Liver (tissue), 9 donors: ENCODE measurements around the gene LAMTOR2. TPM values are rescaled to one million over a fixed set of nuclear protein-coding genes. Genes with fewer than 3 reads are reported as not detected.

Experiments
- DNase-seq: peaks from one replicate; pipeline ENCODE4 v3.0.0-alpha.2; 2017; ENCODE audit warnings: low spot score
- H3K27ac ChIP-seq, 2 donors: one replicate each; pipeline ENCODE4 v1.7.0; 2013; ENCODE audit warnings: inconsistent platforms in 2 of 2, low read length in 2 of 2, control low read depth in 1 of 2, low read depth in 1 of 2, mild to moderate bottlenecking in 1 of 2
- H3K27me3 ChIP-seq, 4 donors: one replicate each; pipeline versions ENCODE4 v1.6.1 to v1.7.0; 2013; ENCODE audit warnings: low read length in 3 of 4, inconsistent platforms in 1 of 4, mild to moderate bottlenecking in 1 of 4, moderate library complexity in 1 of 4; ENCODE audit not compliant: control insufficient read depth in 4 of 4, insufficient read depth in 4 of 4
- H3K36me3 ChIP-seq, 4 donors: one replicate each; pipeline versions ENCODE4 v1.6.1 to v1.7.0; 2013; ENCODE audit warnings: low read length in 3 of 4, mild to moderate bottlenecking in 3 of 4, low read depth in 1 of 4, moderate library complexity in 1 of 4; ENCODE audit not compliant: control insufficient read depth in 4 of 4, insufficient read depth in 3 of 4
- H3K4me1 ChIP-seq, 4 donors: one replicate each; pipeline versions ENCODE4 v1.6.1 to v1.7.0; 2013; ENCODE audit warnings: low read length in 3 of 4, mild to moderate bottlenecking in 3 of 4, moderate library complexity in 1 of 4; ENCODE audit not compliant: control insufficient read depth in 4 of 4, insufficient read depth in 4 of 4
- H3K4me3 ChIP-seq, 3 donors: one replicate each; pipeline versions ENCODE4 v1.6.1 to v1.7.0; 2013; ENCODE audit warnings: low read length in 3 of 3, control low read depth in 1 of 3, low read depth in 1 of 3, mild to moderate bottlenecking in 1 of 3
- H3K9ac ChIP-seq, 2 donors: one replicate each; pipeline ENCODE4 v1.7.0; 2013; ENCODE audit warnings: low read length in 2 of 2, mild to moderate bottlenecking in 2 of 2, moderate library complexity in 2 of 2, control low read depth in 1 of 2, low read depth in 1 of 2
- H3K9me3 ChIP-seq, 4 donors: one replicate each; pipeline versions ENCODE4 v1.6.1 to v1.7.0; 2013; ENCODE audit warnings: low read length in 3 of 4; ENCODE audit not compliant: control insufficient read depth in 4 of 4
- ATF3 ChIP-seq: IDR thresholded peaks from 2 replicates; pipeline ENCODE4 v1.6.1; 2016; ENCODE audit warnings: antibody characterized with exemption
- CTCF ChIP-seq: fragments of 150-350 bp; IDR thresholded peaks from 2 replicates; pipeline ENCODE4 v1.5.1; 2017; ENCODE audit warnings: improper control_type of control experiment, low read depth, low read length; ENCODE audit not compliant: missing input control
- EGR1 ChIP-seq, 2 donors: IDR thresholded peaks; 2 replicates each; pipeline ENCODE4 v1.6.1; 2016 to 2018; ENCODE audit warnings: antibody characterized with exemption in 2 of 2, low read depth in 2 of 2
- FOXA1 ChIP-seq: IDR thresholded peaks from 2 replicates; pipeline ENCODE4 v1.6.1; 2016; ENCODE audit warnings: antibody characterized with exemption
- FOXA2 ChIP-seq: IDR thresholded peaks from 2 replicates; pipeline ENCODE4 v1.6.1; 2016; ENCODE audit warnings: antibody characterized with exemption
- GABPA ChIP-seq, 2 donors: IDR thresholded peaks in 1 of 2; conservative IDR thresholded peaks in 1 of 2; 2 replicates each; pipeline ENCODE4 v1.6.1; 2016; ENCODE audit warnings: antibody characterized with exemption in 2 of 2, mild to moderate bottlenecking in 1 of 2, moderate library complexity in 1 of 2
- HNF4A ChIP-seq, 2 donors: conservative IDR thresholded peaks; 2 replicates each; pipeline ENCODE4 v1.6.1; 2016; ENCODE audit warnings: antibody characterized with exemption in 2 of 2, mild to moderate bottlenecking in 2 of 2
- HNF4G ChIP-seq: IDR thresholded peaks from 2 replicates; pipeline ENCODE4 v1.6.1; 2016; ENCODE audit warnings: antibody characterized with exemption
- JUND ChIP-seq, 2 donors: IDR thresholded peaks; 2 replicates each; pipeline ENCODE4 v1.6.1; 2016; ENCODE audit warnings: antibody characterized with exemption in 2 of 2
- MAX ChIP-seq: IDR thresholded peaks from 2 replicates; pipeline ENCODE4 v1.6.1; 2016; ENCODE audit warnings: antibody characterized with exemption
- NR2F2 ChIP-seq: IDR thresholded peaks from 2 replicates; pipeline ENCODE4 v1.6.1; 2016; ENCODE audit warnings: antibody characterized with exemption
- RAD21 ChIP-seq, 2 donors: IDR thresholded peaks; 2 replicates each; pipeline ENCODE4 v1.6.1; 2016; ENCODE audit warnings: antibody characterized with exemption in 2 of 2, mild to moderate bottlenecking in 2 of 2
- REST ChIP-seq: IDR thresholded peaks from 2 replicates; pipeline ENCODE4 v1.6.1; 2016; ENCODE audit warnings: antibody characterized with exemption, mild to moderate bottlenecking
- RXRA ChIP-seq, 2 donors: IDR thresholded peaks; 2 replicates each; pipeline ENCODE4 v1.6.1; 2017 to 2018; ENCODE audit warnings: antibody characterized with exemption in 2 of 2, mild to moderate bottlenecking in 1 of 2
- SP1 ChIP-seq: IDR thresholded peaks from 2 replicates; pipeline ENCODE4 v1.6.1; 2018; ENCODE audit warnings: antibody characterized with exemption, mild to moderate bottlenecking
- TAF1 ChIP-seq: conservative IDR thresholded peaks from 2 replicates; pipeline ENCODE4 v1.6.1; 2016; ENCODE audit warnings: antibody characterized with exemption, mild to moderate bottlenecking
- YY1 ChIP-seq: IDR thresholded peaks from 2 replicates; pipeline ENCODE4 v1.6.1; 2016; ENCODE audit warnings: antibody characterized with exemption, mild to moderate bottlenecking
- ZBTB33 ChIP-seq: IDR thresholded peaks from 2 replicates; pipeline ENCODE4 v1.6.1; 2016; ENCODE audit warnings: antibody characterized with exemption
- WGBS: extraction: QIAGEN DNeasy Blood & Tissue Kit; methylation state at CpG from one replicate; pipeline ENCODE4 v1.1.7; 2013; 5-methylcytosine and 5-hydroxymethylcytosine counted together
- polyA plus RNA-seq, 2 donors: library from polyadenylated mRNA; stranded (reverse) in 1 of 2; unstranded in 1 of 2; fragments of 200-250 nt in 1 of 2; fragments of >200 nt in 1 of 2; fragmentation: Nextera tagmentation in 1 of 2; extraction: Ambion mirVana in 1 of 2; gene quantifications; one replicate each; pipeline versions ENCODE4 v1.2.1 to v1.2.3, GENCODE V29; 2013 to 2015
- total RNA-seq, 2 donors: library from RNA; depleted of rRNA; stranded (reverse); fragments of >200 nt; gene quantifications; one replicate each; pipeline ENCODE4 v1.2.3, GENCODE V29; 2014
- donor health status: healthy.
- donor health status: healthy.
- donor health status: healthy.
- donor health status: healthy.
- donor health status: healthy.

LAMTOR2 gene
- total and polyA plus RNA-seq, 4 donors = 30.4 to 152 (median 79.0) TPM

GRCh38 chr1:156086256-156086662 is 31.7 kb downstream of the LAMTOR2 start (continued):
- TF ChIP-seq ATF3 = peak; percentile 65
- TF ChIP-seq FOXA1 = no peak
- peak; percentile 71 for TF ChIP-seq HNF4G
- no peak for TF ChIP-seq EGR1 (IDR thresholded peaks at IDR 0.05; ENCODE audit: low read depth in 2 of 2)

GRCh38 chr1:156089704-156090103 is 35.1 kb downstream of the LAMTOR2 start:
- WGBS = 78% methylated on average over 6 of the region's 6 CpGs
- TF ChIP-seq HNF4A (conservative IDR thresholded peaks at IDR 0.05) (no peak), RXRA (IDR thresholded peaks at IDR 0.05) (no peak), JUND (IDR thresholded peaks at IDR 0.05) (no peak), REST (no peak), ATF3 (no peak), FOXA2 (no peak), MAX (no peak), TAF1 (no peak), GABPA (IDR thresholded peaks at IDR 0.05 in 1 of 2, conservative IDR thresholded peaks at IDR 0.05 in 1 of 2) (no peak), NR2F2 (no peak), EGR1 (IDR thresholded peaks at IDR 0.05; ENCODE audit: low read depth in 2 of 2) (no peak), FOXA1 (no peak), SP1 (no peak), CTCF (no peak), RAD21 (IDR thresholded peaks at IDR 0.05) (no peak), ZBTB33 (no peak), YY1 (no peak), HNF4G (no peak)
- Histone ChIP-seq H3K36me3 (no peaks in the 10 kb centered on the region), H3K27ac (no peak overlapping the region), H3K4me1 (peaks cover 0 to 17% (median 10%) of the 10 kb centered on the region in 4 donors), H3K9ac (no peak overlapping the region), H3K27me3 (no peaks in the 10 kb centered on the region), H3K9me3 (no peaks in the 10 kb centered on the region), H3K4me3 (no peak overlapping the region)
- DNase-seq = no peak
